Activated T-cell treated with anti-CD3 and anti-CD28 coated beads, Interleukin-2, amount 50 U/mL, for 72 hours (primary cell): ENCODE measurements around the gene CPA4. TPM values are rescaled to one million over a fixed set of nuclear protein-coding genes. Genes with fewer than 3 reads are reported as not detected.
A peak's percentile ranks its signal among the peaks of the same experiment; 100 is the strongest.

Source experiments
- ATAC-seq, 2 donors: fragments of 150-1000 bp; cut with Tn5 transposase; replicated peaks in 1 of 2; 2 replicates each; pipeline ENCODE4 v1.10.0; 2021; ENCODE audit warnings: moderate library complexity in 2 of 2, mild to moderate bottlenecking in 1 of 2
- DNase-seq, 2 donors: peaks; one replicate each; pipeline ENCODE4 v3.0.0; 2021 to 2022; ENCODE audit warnings: mixed read lengths in 1 of 2
- H3K27ac Mint-ChIP-seq: one replicate; pipeline ENCODE4 v1.8.0; 2022; ENCODE audit warnings: mild to moderate bottlenecking, moderate library complexity, mixed read lengths
- H3K27me3 Mint-ChIP-seq: one replicate; pipeline ENCODE4 v1.8.0; 2022; ENCODE audit warnings: low read depth, mixed read lengths
- H3K36me3 Mint-ChIP-seq, 2 donors: one replicate each; pipeline ENCODE4 v1.8.0; 2022; ENCODE audit warnings: mixed read lengths in 2 of 2, mild to moderate bottlenecking in 1 of 2; ENCODE audit not compliant: insufficient read depth in 2 of 2
- H3K4me1 Mint-ChIP-seq: one replicate; pipeline ENCODE4 v1.8.0; 2022; ENCODE audit warnings: low read depth, mixed read lengths
- H3K4me3 Mint-ChIP-seq, 2 donors: one replicate each; pipeline ENCODE4 v1.8.0; 2022; ENCODE audit warnings: mild to moderate bottlenecking in 2 of 2, mixed read lengths in 2 of 2, moderate library complexity in 2 of 2
- H3K9me3 Mint-ChIP-seq, 2 donors: one replicate each; pipeline ENCODE4 v1.8.0; 2022; ENCODE audit warnings: mixed read lengths in 2 of 2
- total RNA-seq, 2 donors: library from RNA; stranded (reverse); gene quantifications; one replicate each; pipeline ENCODE4 v1.2.3, GENCODE V29; 2022

CPA4 gene
- total RNA-seq, 2 donors from 2014 or later: 0.32 TPM; not detected in 1

- H3K27me3 Mint-ChIP-seq: no peaks in the 10 kb centered on the region
- H3K4me3 Mint-ChIP-seq: no peak overlapping the region
- H3K4me1 Mint-ChIP-seq: peaks cover 7% of the 10 kb centered on the region
- DNase-seq (no peak), ATAC-seq (no peak)
- no peak overlapping the region for H3K27ac Mint-ChIP-seq
- H3K36me3 Mint-ChIP-seq: no peaks in the 10 kb centered on the region
- no peaks in the 10 kb centered on the region for H3K9me3 Mint-ChIP-seq
Measured at GRCh38 chr7:130346177-130346905, 53.4 kb downstream of the CPA4 start.

- H3K36me3 Mint-ChIP-seq: no peaks in the 10 kb centered on the region
- H3K27me3 Mint-ChIP-seq: no peaks in the 10 kb centered on the region
- H3K27ac Mint-ChIP-seq: no peak overlapping the region
- DNase-seq (no peak), ATAC-seq (no peak)
- H3K4me1 Mint-ChIP-seq: peaks cover 13% of the 10 kb centered on the region
- H3K9me3 Mint-ChIP-seq: no peaks in the 10 kb centered on the region
- no peak overlapping the region for H3K4me3 Mint-ChIP-seq
Measured at GRCh38 chr7:130346941-130347340, 54.0 kb downstream of the CPA4 start.

- no peak overlapping the region for H3K27ac Mint-ChIP-seq
- peak in 1 of 2 donors; percentile 44 for ATAC-seq
- no peaks in the 10 kb centered on the region for H3K36me3 Mint-ChIP-seq
- H3K9me3 Mint-ChIP-seq: no peaks in the 10 kb centered on the region
- peaks cover 24% of the 10 kb centered on the region for H3K4me1 Mint-ChIP-seq
- peaks cover 8% of the 10 kb centered on the region for H3K27me3 Mint-ChIP-seq
- DNase-seq: no peak
- peak overlapping the region in 1 of 2 donors; percentile 12 for H3K4me3 Mint-ChIP-seq
Measured at GRCh38 chr7:130349911-130350782, 57.2 kb downstream of the CPA4 start.

- ATAC-seq (peak; percentile 13 to 35), DNase-seq (no peak)
- H3K4me1 Mint-ChIP-seq: peaks cover 24% of the 10 kb centered on the region
- H3K27ac Mint-ChIP-seq: no peak overlapping the region
- peaks cover 8% of the 10 kb centered on the region for H3K27me3 Mint-ChIP-seq
- no peaks in the 10 kb centered on the region for H3K9me3 Mint-ChIP-seq
- no peaks in the 10 kb centered on the region for H3K36me3 Mint-ChIP-seq
- peak overlapping the region in 1 of 2 donors; percentile 12 for H3K4me3 Mint-ChIP-seq
Measured at GRCh38 chr7:130350945-130351790, 58.2 kb downstream of the CPA4 start.

- Mint-ChIP-seq H3K4me1 (peaks cover 24% of the 10 kb centered on the region), H3K27ac (no peak overlapping the region), H3K9me3 (no peaks in the 10 kb centered on the region), H3K27me3 (peaks cover 8% of the 10 kb centered on the region), H3K4me3 (no peak overlapping the region), H3K36me3 (no peaks in the 10 kb centered on the region)
- DNase-seq: no peak
- no peak for ATAC-seq
Measured at GRCh38 chr7:130351791-130352090, 58.8 kb downstream of the CPA4 start.

- Mint-ChIP-seq H3K9me3 (no peaks in the 10 kb centered on the region), H3K27ac (no peak overlapping the region)
- no peak for ATAC-seq
Measured at GRCh38 chr7:130352194-130353074, 59.5 kb downstream of the CPA4 start.

GRCh38 chr7:130353196-130353595 is 60.2 kb downstream of the CPA4 start:
- H3K4me1 Mint-ChIP-seq: peaks cover 24% of the 10 kb centered on the region
- no peak for ATAC-seq
- H3K9me3 Mint-ChIP-seq: no peaks in the 10 kb centered on the region
- peaks cover 8% of the 10 kb centered on the region for H3K27me3 Mint-ChIP-seq
- peaks cover 0 to under 1% of the 10 kb centered on the region in 2 donors for H3K36me3 Mint-ChIP-seq
- no peak overlapping the region for H3K4me3 Mint-ChIP-seq
- DNase-seq: no peak
- no peak overlapping the region for H3K27ac Mint-ChIP-seq

More at GRCh38 chr7:130352194-130353074, 59.5 kb downstream of the CPA4 start:
- H3K36me3 Mint-ChIP-seq: no peaks in the 10 kb centered on the region
- peaks cover 24% of the 10 kb centered on the region for H3K4me1 Mint-ChIP-seq
- H3K4me3 Mint-ChIP-seq: no peak overlapping the region
- no peak for DNase-seq
- peaks cover 8% of the 10 kb centered on the region for H3K27me3 Mint-ChIP-seq

- Mint-ChIP-seq H3K4me3 (no peak overlapping the region), H3K27ac (no peak overlapping the region), H3K9me3 (peaks cover 9 to 10% of the 10 kb centered on the region in 2 donors), H3K4me1 (peaks cover 17% of the 10 kb centered on the region), H3K27me3 (peaks cover 8% of the 10 kb centered on the region), H3K36me3 (peaks cover 6 to 11% of the 10 kb centered on the region in 2 donors)
- DNase-seq (no peak), ATAC-seq (no peak)
Measured at GRCh38 chr7:130356121-130356875, 63.3 kb downstream of the CPA4 start.

GRCh38 chr7:130356876-130357611 is 64.1 kb downstream of the CPA4 start:
- ATAC-seq (no peak), DNase-seq (no peak)
- no peak overlapping the region for H3K4me3 Mint-ChIP-seq
- H3K27ac Mint-ChIP-seq: no peak overlapping the region
- H3K36me3 Mint-ChIP-seq: peaks cover 6 to 11% of the 10 kb centered on the region in 2 donors
- peaks cover 8% of the 10 kb centered on the region for H3K27me3 Mint-ChIP-seq
- H3K4me1 Mint-ChIP-seq: peaks cover 9% of the 10 kb centered on the region
- H3K9me3 Mint-ChIP-seq: peaks cover 9 to 10% of the 10 kb centered on the region in 2 donors

- H3K36me3 Mint-ChIP-seq: peaks cover 6 to 11% of the 10 kb centered on the region in 2 donors
- peaks cover 2% of the 10 kb centered on the region for H3K27me3 Mint-ChIP-seq
- H3K9me3 Mint-ChIP-seq: peaks cover 9 to 10% of the 10 kb centered on the region in 2 donors
- no peak overlapping the region for H3K27ac Mint-ChIP-seq
- DNase-seq: no peak
- peaks cover 5% of the 10 kb centered on the region for H3K4me1 Mint-ChIP-seq
- no peak overlapping the region for H3K4me3 Mint-ChIP-seq
- ATAC-seq: no peak
Measured at GRCh38 chr7:130358471-130358870, 65.5 kb downstream of the CPA4 start.

GRCh38 chr7:130359276-130359857 is 66.4 kb downstream of the CPA4 start:
- Mint-ChIP-seq H3K9me3 (peaks cover 9 to 10% of the 10 kb centered on the region in 2 donors), H3K27ac (no peak overlapping the region), H3K36me3 (peaks cover 6 to 11% of the 10 kb centered on the region in 2 donors), H3K4me3 (no peak overlapping the region), H3K27me3 (no peaks in the 10 kb centered on the region), H3K4me1 (peaks cover 12% of the 10 kb centered on the region)
- no peak for ATAC-seq
- no peak for DNase-seq
